ENCODE measurements around the gene CMKLR1.

Gene CMKLR1

GRCh38 chr12:108308395-108309085 is 30.6 kb downstream of the CMKLR1 start:
- no peak overlapping the region for H3K4me3 Mint-ChIP-seq
- H3K36me3 Mint-ChIP-seq (ENCODE audit: low read depth) = no peaks in the 10 kb centered on the region
- H3K27ac Mint-ChIP-seq = no peak overlapping the region
- H3K27me3 Mint-ChIP-seq = peaks cover 11% of the 10 kb centered on the region
- ATAC-seq (no peak), DNase-seq (no peak)
- H3K9me3 Mint-ChIP-seq = no peaks in the 10 kb centered on the region
- peaks cover 26% of the 10 kb centered on the region for H3K4me1 Mint-ChIP-seq

GRCh38 chr12:108307006-108307405 is 32.1 kb downstream of the CMKLR1 start:
- ATAC-seq (no peak), DNase-seq (no peak)
- no peak overlapping the region for H3K27ac Mint-ChIP-seq
- H3K27me3 Mint-ChIP-seq = peaks cover 11% of the 10 kb centered on the region
- no peaks in the 10 kb centered on the region for H3K36me3 Mint-ChIP-seq (ENCODE audit: low read depth)
- H3K4me1 Mint-ChIP-seq = peaks cover 20% of the 10 kb centered on the region
- H3K9me3 Mint-ChIP-seq = peaks cover 1% of the 10 kb centered on the region
- H3K4me3 Mint-ChIP-seq = no peak overlapping the region

- Mint-ChIP-seq H3K36me3 (ENCODE audit: low read depth) (no peaks in the 10 kb centered on the region), H3K27ac (no peak overlapping the region), H3K4me3 (no peak overlapping the region), H3K9me3 (peaks cover 5% of the 10 kb centered on the region), H3K27me3 (peaks cover 11% of the 10 kb centered on the region), H3K4me1 (peaks cover 22% of the 10 kb centered on the region)
- ATAC-seq (no peak), DNase-seq (no peak)
Observed at GRCh38 chr12:108306506-108306905, 32.6 kb downstream of the CMKLR1 start.

- Mint-ChIP-seq H3K36me3 (ENCODE audit: low read depth) (no peaks in the 10 kb centered on the region), H3K27ac (peak overlapping the region; percentile 39), H3K9me3 (peaks cover 5% of the 10 kb centered on the region), H3K4me1 (peaks cover 22% of the 10 kb centered on the region), H3K27me3 (peaks cover 11% of the 10 kb centered on the region), H3K4me3 (no peak overlapping the region)
- no peak for DNase-seq
- peak; percentile 50 for ATAC-seq
Observed at GRCh38 chr12:108305991-108306501, 33.1 kb downstream of the CMKLR1 start.

GRCh38 chr12:108305520-108305919 is 33.6 kb downstream of the CMKLR1 start:
- no peak overlapping the region for H3K4me3 Mint-ChIP-seq
- H3K27me3 Mint-ChIP-seq = peaks cover 11% of the 10 kb centered on the region
- DNase-seq = peak; percentile 25
- peaks cover 22% of the 10 kb centered on the region for H3K4me1 Mint-ChIP-seq
- H3K27ac Mint-ChIP-seq = no peak overlapping the region
- H3K9me3 Mint-ChIP-seq = peaks cover 5% of the 10 kb centered on the region
- peak; percentile 74 for ATAC-seq
- no peaks in the 10 kb centered on the region for H3K36me3 Mint-ChIP-seq (ENCODE audit: low read depth)

GRCh38 chr12:108304633-108305032 is 34.5 kb downstream of the CMKLR1 start:
- ATAC-seq (no peak), DNase-seq (no peak)
- Mint-ChIP-seq H3K36me3 (ENCODE audit: low read depth) (no peaks in the 10 kb centered on the region), H3K4me3 (no peak overlapping the region), H3K27me3 (peaks cover 11% of the 10 kb centered on the region), H3K27ac (no peak overlapping the region), H3K4me1 (peaks cover 22% of the 10 kb centered on the region), H3K9me3 (peaks cover 5% of the 10 kb centered on the region)

- ATAC-seq (no peak), DNase-seq (no peak)
- Mint-ChIP-seq H3K4me1 (peaks cover 22% of the 10 kb centered on the region), H3K27ac (no peak overlapping the region), H3K27me3 (peaks cover 11% of the 10 kb centered on the region), H3K36me3 (ENCODE audit: low read depth) (no peaks in the 10 kb centered on the region), H3K9me3 (peaks cover 5% of the 10 kb centered on the region), H3K4me3 (no peak overlapping the region)
Observed at GRCh38 chr12:108303703-108304102, 35.4 kb downstream of the CMKLR1 start.

- ATAC-seq = no peak
- Mint-ChIP-seq H3K27ac (no peak overlapping the region), H3K9me3 (peaks cover 5% of the 10 kb centered on the region), H3K27me3 (peaks cover 11% of the 10 kb centered on the region), H3K4me1 (peaks cover 26% of the 10 kb centered on the region), H3K36me3 (ENCODE audit: low read depth) (no peaks in the 10 kb centered on the region), H3K4me3 (no peak overlapping the region)
- no peak for DNase-seq
Observed at GRCh38 chr12:108302403-108303311, 36.5 kb downstream of the CMKLR1 start.

GRCh38 chr12:108302016-108302402 is 37.1 kb downstream of the CMKLR1 start:
- Mint-ChIP-seq H3K36me3 (ENCODE audit: low read depth) (no peaks in the 10 kb centered on the region), H3K4me3 (no peak overlapping the region), H3K4me1 (peaks cover 27% of the 10 kb centered on the region)

GRCh38 chr12:108301346-108301745 is 37.8 kb downstream of the CMKLR1 start:
- DNase-seq (no peak), ATAC-seq (no peak)
- H3K4me3 Mint-ChIP-seq = no peak overlapping the region
- H3K4me1 Mint-ChIP-seq = peaks cover 21% of the 10 kb centered on the region
- H3K27ac Mint-ChIP-seq = no peak overlapping the region
- H3K27me3 Mint-ChIP-seq = peaks cover 11% of the 10 kb centered on the region
- no peaks in the 10 kb centered on the region for H3K36me3 Mint-ChIP-seq (ENCODE audit: low read depth)
- peaks cover 5% of the 10 kb centered on the region for H3K9me3 Mint-ChIP-seq

More at GRCh38 chr12:108302016-108302402, 37.1 kb downstream of the CMKLR1 start:
- Mint-ChIP-seq H3K9me3 (peaks cover 5% of the 10 kb centered on the region), H3K27ac (no peak overlapping the region), H3K27me3 (peaks cover 11% of the 10 kb centered on the region)
- DNase-seq (no peak), ATAC-seq (no peak)

GRCh38 chr12:108299980-108300696 is 39.0 kb downstream of the CMKLR1 start:
- Mint-ChIP-seq H3K9me3 (peaks cover 5% of the 10 kb centered on the region), H3K27me3 (peaks cover 9% of the 10 kb centered on the region), H3K4me1 (peaks cover 13% of the 10 kb centered on the region), H3K4me3 (no peak overlapping the region), H3K27ac (no peak overlapping the region), H3K36me3 (ENCODE audit: low read depth) (no peaks in the 10 kb centered on the region)
- ATAC-seq = no peak
- DNase-seq = no peak

GRCh38 chr12:108299516-108299915 is 39.6 kb downstream of the CMKLR1 start:
- Mint-ChIP-seq H3K9me3 (peaks cover 5% of the 10 kb centered on the region), H3K27ac (no peak overlapping the region), H3K27me3 (peaks cover 3% of the 10 kb centered on the region), H3K36me3 (ENCODE audit: low read depth) (no peaks in the 10 kb centered on the region), H3K4me1 (peaks cover 11% of the 10 kb centered on the region), H3K4me3 (no peak overlapping the region)
- DNase-seq (no peak), ATAC-seq (no peak)

- no peak overlapping the region for H3K27ac Mint-ChIP-seq
- peaks cover 11% of the 10 kb centered on the region for H3K4me1 Mint-ChIP-seq
- no peak overlapping the region for H3K4me3 Mint-ChIP-seq
- H3K27me3 Mint-ChIP-seq = no peaks in the 10 kb centered on the region
- peaks cover 5% of the 10 kb centered on the region for H3K9me3 Mint-ChIP-seq
- no peaks in the 10 kb centered on the region for H3K36me3 Mint-ChIP-seq (ENCODE audit: low read depth)
- DNase-seq (no peak), ATAC-seq (no peak)
Observed at GRCh38 chr12:108298761-108299275, 40.3 kb downstream of the CMKLR1 start.
